ENCODE results near the gene SLIT1. TPM values are rescaled to one million over a fixed set of nuclear protein-coding genes. Genes with fewer than 3 reads are reported as not detected.

The SLIT1 gene
- total RNA-seq, 1 donor from 2014 or later, result 0.23 TPM

GRCh38 chr10:97140902-97141745 lies 44.6 kb downstream of the SLIT1 start:
- H3K4me1 ChIP-seq (ENCODE audit: insufficient read depth, low read length), result no peaks in the 10 kb centered on the region
- H3K4me1 Mint-ChIP-seq (ENCODE audit: low read depth, unreplicated experiment), result peaks cover 8% of the 10 kb centered on the region
- H2AFZ ChIP-seq (ENCODE audit: low read depth, low read length), result no peak overlapping the region

GRCh38 chr10:97140049-97140846 lies 45.5 kb downstream of the SLIT1 start:
- Mint-ChIP-seq H3K36me3 (ENCODE audit: low read depth, unreplicated experiment) (no peaks in the 10 kb centered on the region), H3K4me1 (ENCODE audit: low read depth, unreplicated experiment) (peaks cover 8% of the 10 kb centered on the region), H3K4me3 (ENCODE audit: unreplicated experiment) (no peak overlapping the region), H3K27ac (ENCODE audit: unreplicated experiment) (no peak overlapping the region), H3K9me3 (ENCODE audit: unreplicated experiment) (peaks cover 5% of the 10 kb centered on the region), H3K27me3 (ENCODE audit: low read depth, unreplicated experiment) (peaks cover 57% of the 10 kb centered on the region)
- Histone ChIP-seq H4K20me1 (ENCODE audit: insufficient read depth, low read length) (no peaks in the 10 kb centered on the region), H3K27ac (ENCODE audit: low read depth, low read length) (no peak overlapping the region), H3K27me3 (ENCODE audit: insufficient read depth, low read length) (peaks cover 47% of the 10 kb centered on the region), H3K4me2 (ENCODE audit: low read length) (peak overlapping the region; percentile 46), H3K4me3 (ENCODE audit: insufficient read depth, low read depth, low read length) (no peak overlapping the region), H2AFZ (ENCODE audit: low read depth, low read length) (no peak overlapping the region), H3K79me2 (ENCODE audit: insufficient read depth, low read length) (no peaks in the 10 kb centered on the region), H3K9ac (ENCODE audit: low read length) (no peak overlapping the region), H3K9me3 (ENCODE audit: insufficient read depth, low read depth, low read length) (no peaks in the 10 kb centered on the region), H3K36me3 (ENCODE audit: insufficient read depth, low read length) (no peaks in the 10 kb centered on the region), H3K4me1 (ENCODE audit: insufficient read depth, low read length) (no peaks in the 10 kb centered on the region)
- TF ChIP-seq EZH2 (IDR thresholded peaks at IDR 0.05; ENCODE audit: insufficient read depth, low read length) (peak; percentile 13), CTCF (IDR thresholded peaks at IDR 0.05; ENCODE audit: insufficient read depth, low read depth, low read length) (no peak)
- FAIRE-seq, result no peak
- DNase-seq (ENCODE audit: low read depth), result no peak

More at GRCh38 chr10:97140902-97141745, 44.6 kb downstream of the SLIT1 start:
- FAIRE-seq (no peak), DNase-seq (ENCODE audit: low read depth) (no peak)
- no peak for TF ChIP-seq CTCF (IDR thresholded peaks at IDR 0.05; ENCODE audit: insufficient read depth, low read depth, low read length)
- H3K36me3 Mint-ChIP-seq (ENCODE audit: low read depth, unreplicated experiment), result no peaks in the 10 kb centered on the region
- peaks cover 56% of the 10 kb centered on the region for H3K27me3 Mint-ChIP-seq (ENCODE audit: low read depth, unreplicated experiment)
- Histone ChIP-seq H3K79me2 (ENCODE audit: insufficient read depth, low read length) (no peaks in the 10 kb centered on the region), H3K9ac (ENCODE audit: low read length) (no peak overlapping the region), H4K20me1 (ENCODE audit: insufficient read depth, low read length) (no peaks in the 10 kb centered on the region), H3K36me3 (ENCODE audit: insufficient read depth, low read length) (no peaks in the 10 kb centered on the region), H3K4me3 (ENCODE audit: insufficient read depth, low read depth, low read length) (no peak overlapping the region), H3K27me3 (ENCODE audit: insufficient read depth, low read length) (peaks cover 47% of the 10 kb centered on the region), H3K9me3 (ENCODE audit: insufficient read depth, low read depth, low read length) (no peaks in the 10 kb centered on the region), H3K4me2 (ENCODE audit: low read length) (peak overlapping the region; percentile 46), H3K27ac (ENCODE audit: low read depth, low read length) (no peak overlapping the region)
- no peak overlapping the region for H3K27ac Mint-ChIP-seq (ENCODE audit: unreplicated experiment)
- no peak overlapping the region for H3K4me3 Mint-ChIP-seq (ENCODE audit: unreplicated experiment)
- peaks cover 5% of the 10 kb centered on the region for H3K9me3 Mint-ChIP-seq (ENCODE audit: unreplicated experiment)
